Retinal pigment epithelial cell (primary cell): Measurements from ENCODE around the gene PSMC6.

Experiments
- DNase-seq: peaks from one replicate; pipeline ENCODE4 v3.0.0-alpha.2; 2010; ENCODE audit warnings: low read depth
- H3K4me3 ChIP-seq: 2 replicates; pipeline ENCODE4 v1.5.1; 2011; ENCODE audit warnings: mild to moderate bottlenecking, low read length, control low read depth, moderate library complexity
- CTCF ChIP-seq: conservative IDR thresholded peaks from 2 replicates; pipeline ENCODE4 v1.5.1; 2011; ENCODE audit warnings: low read depth, low read length, control low read depth, inconsistent platforms

PSMC6 gene

GRCh38 chr14:52706724-52707706 lies at the start of gene PSMC6:
Gene PSMC6 (plus strand): TSS chr14:52707200. CDS start chr14:52707220, 20 bp downstream.
- DNase-seq: peak; percentile 62
- no peak for TF ChIP-seq CTCF
- H3K4me3 ChIP-seq: peak within 1 kb of the TSS; percentile 98

GRCh38 chr14:52660325-52660724 lies 46.7 kb upstream of the PSMC6 start:
- no peak overlapping the region for H3K4me3 ChIP-seq
- no peak for DNase-seq
- TF ChIP-seq CTCF: no peak

- TF ChIP-seq CTCF: no peak
- no peak for DNase-seq
- H3K4me3 ChIP-seq: no peak overlapping the region
Observed at GRCh38 chr14:52660832-52661231, 46.2 kb upstream of the PSMC6 start.

- H3K4me3 ChIP-seq: no peak overlapping the region
- no peak for TF ChIP-seq CTCF
- DNase-seq: no peak
Observed at GRCh38 chr14:52661314-52661713, 45.7 kb upstream of the PSMC6 start.

- no peak for DNase-seq
- no peak for TF ChIP-seq CTCF
- H3K4me3 ChIP-seq: no peak overlapping the region
Observed at GRCh38 chr14:52663850-52664249, 43.1 kb upstream of the PSMC6 start.

GRCh38 chr14:52678591-52678990 lies 28.4 kb upstream of the PSMC6 start:
- TF ChIP-seq CTCF: peak; percentile 41
- no peak for DNase-seq
- H3K4me3 ChIP-seq: no peak overlapping the region
